Right atrium auricular region (tissue), 2 donors: ENCODE results near the gene ENPP7. TPM values are rescaled to one million over a fixed set of nuclear protein-coding genes. Genes with fewer than 3 reads are reported as not detected.

Experiments
- DNase-seq: peaks from one replicate; pipeline ENCODE4 v3.0.0-alpha.2; 2019; ENCODE audit warnings: low spot score
- H3K27ac ChIP-seq, 2 donors: fragments of 200-600 bp; sonication (generic); 1 replicate in 1 of 2; 2 replicates in 1 of 2; pipeline ENCODE4 v1.5.1; 2016 to 2019
- H3K27me3 ChIP-seq, 2 donors: fragments of 200-600 bp; sonication (generic); one replicate each; pipeline versions ENCODE4 v1.5.1 to v1.6.0; 2017 to 2019
- H3K36me3 ChIP-seq: fragments of 200-600 bp; sonication (generic); one replicate; pipeline ENCODE4 v1.5.1; 2016
- H3K4me1 ChIP-seq, 2 donors: fragments of 200-600 bp; sonication (generic); one replicate each; pipeline versions ENCODE4 v1.5.1 to v1.6.0; 2017 to 2019
- H3K4me3 ChIP-seq, 2 donors: fragments of 200-600 bp; sonication (generic); 1 replicate in 1 of 2; 2 replicates in 1 of 2; pipeline ENCODE4 v1.5.1; 2017 to 2019; ENCODE audit warnings: mild to moderate bottlenecking in 1 of 2, moderate library complexity in 1 of 2
- H3K9me3 ChIP-seq, 2 donors: fragments of 200-600 bp; sonication (generic); one replicate each; pipeline ENCODE4 v1.5.1; 2019
- CTCF ChIP-seq, 2 donors: fragments of 200-600 bp; sonication (generic); IDR thresholded peaks; one replicate each; pipeline ENCODE4 v1.5.1; 2019; ENCODE audit warnings: antibody characterized with exemption in 2 of 2
- total RNA-seq, 2 donors: library from RNA; depleted of rRNA; stranded (reverse); fragments of >200 nt; gene quantifications; one replicate each; pipeline ENCODE4 v1.1.0, GENCODE V29; 2016

ENPP7 gene
- total RNA-seq, 2 donors from 2014 or later, result not detected

GRCh38 chr17:79685121-79685520 is 45.6 kb upstream of the ENPP7 start:
- Histone ChIP-seq H3K4me1 (no peaks in the 10 kb centered on the region), H3K27me3 (peaks cover 0 to 2% of the 10 kb centered on the region in 2 donors), H3K27ac (no peak overlapping the region), H3K4me3 (no peak overlapping the region), H3K9me3 (no peaks in the 10 kb centered on the region), H3K36me3 (no peaks in the 10 kb centered on the region)
- DNase-seq, result no peak
- no peak for TF ChIP-seq CTCF (IDR thresholded peaks at IDR 0.05)

- no peak overlapping the region for H3K4me3 ChIP-seq
- no peak overlapping the region for H3K27ac ChIP-seq
- no peak for DNase-seq
- H3K36me3 ChIP-seq, result no peaks in the 10 kb centered on the region
- no peaks in the 10 kb centered on the region for H3K27me3 ChIP-seq
- peaks cover 0 to 3% of the 10 kb centered on the region in 2 donors for H3K4me1 ChIP-seq
- TF ChIP-seq CTCF (IDR thresholded peaks at IDR 0.05), result no peak
- H3K9me3 ChIP-seq, result no peaks in the 10 kb centered on the region
These were observed 44.3 kb upstream of the ENPP7 start for GRCh38 chr17:79686476-79686875.

GRCh38 chr17:79690466-79690865 is 40.3 kb upstream of the ENPP7 start:
- Histone ChIP-seq H3K4me3 (no peak overlapping the region), H3K36me3 (no peaks in the 10 kb centered on the region), H3K27ac (no peak overlapping the region), H3K9me3 (no peaks in the 10 kb centered on the region), H3K4me1 (peaks cover 0 to 16% of the 10 kb centered on the region in 2 donors), H3K27me3 (no peaks in the 10 kb centered on the region)
- DNase-seq, result no peak
- TF ChIP-seq CTCF (IDR thresholded peaks at IDR 0.05), result no peak

- Histone ChIP-seq H3K4me1 (peaks cover 0 to 23% of the 10 kb centered on the region in 2 donors), H3K4me3 (no peak overlapping the region), H3K36me3 (no peaks in the 10 kb centered on the region), H3K9me3 (no peaks in the 10 kb centered on the region), H3K27me3 (no peaks in the 10 kb centered on the region), H3K27ac (no peak overlapping the region)
- DNase-seq, result no peak
- no peak for TF ChIP-seq CTCF (IDR thresholded peaks at IDR 0.05)
These were observed 39.5 kb upstream of the ENPP7 start for GRCh38 chr17:79690988-79691836.

- H3K27ac ChIP-seq, result no peak overlapping the region
These were observed 38.8 kb upstream of the ENPP7 start for GRCh38 chr17:79691931-79692330.

More at GRCh38 chr17:79691931-79692330, 38.8 kb upstream of the ENPP7 start:
- Histone ChIP-seq H3K4me1 (peaks cover 0 to 25% of the 10 kb centered on the region in 2 donors), H3K36me3 (no peaks in the 10 kb centered on the region), H3K27me3 (no peaks in the 10 kb centered on the region), H3K9me3 (no peaks in the 10 kb centered on the region), H3K4me3 (no peak overlapping the region)
- no peak for DNase-seq
- no peak for TF ChIP-seq CTCF (IDR thresholded peaks at IDR 0.05)
